EL (cell line): Measurements from ENCODE around the gene SLC12A9.
"Not testable (repeated sequence)": the region's sequence is repeated elsewhere in the genome, so short reads cannot be mapped to it uniquely, and the experiment has no call there.

Experiments
- DNase-seq: peaks from one replicate; pipeline ENCODE4 v3.0.0-alpha.2; 2016

SLC12A9 gene

GRCh38 chr7:100852048-100852872 lies at the start of gene SLC12A9:
Gene SLC12A9, plus strand, starts transcription at chr7:100852713. Its CDS starts 1,485 bp downstream, at chr7:100854198.
- DNase-seq, result peak; percentile 92

- no peak for DNase-seq
These were observed 49.6 kb upstream of the SLC12A9 start for GRCh38 chr7:100802951-100803350.

- peak; percentile 90 for DNase-seq
These were observed 48.9 kb upstream of the SLC12A9 start for GRCh38 chr7:100803398-100804161.

DNA sequence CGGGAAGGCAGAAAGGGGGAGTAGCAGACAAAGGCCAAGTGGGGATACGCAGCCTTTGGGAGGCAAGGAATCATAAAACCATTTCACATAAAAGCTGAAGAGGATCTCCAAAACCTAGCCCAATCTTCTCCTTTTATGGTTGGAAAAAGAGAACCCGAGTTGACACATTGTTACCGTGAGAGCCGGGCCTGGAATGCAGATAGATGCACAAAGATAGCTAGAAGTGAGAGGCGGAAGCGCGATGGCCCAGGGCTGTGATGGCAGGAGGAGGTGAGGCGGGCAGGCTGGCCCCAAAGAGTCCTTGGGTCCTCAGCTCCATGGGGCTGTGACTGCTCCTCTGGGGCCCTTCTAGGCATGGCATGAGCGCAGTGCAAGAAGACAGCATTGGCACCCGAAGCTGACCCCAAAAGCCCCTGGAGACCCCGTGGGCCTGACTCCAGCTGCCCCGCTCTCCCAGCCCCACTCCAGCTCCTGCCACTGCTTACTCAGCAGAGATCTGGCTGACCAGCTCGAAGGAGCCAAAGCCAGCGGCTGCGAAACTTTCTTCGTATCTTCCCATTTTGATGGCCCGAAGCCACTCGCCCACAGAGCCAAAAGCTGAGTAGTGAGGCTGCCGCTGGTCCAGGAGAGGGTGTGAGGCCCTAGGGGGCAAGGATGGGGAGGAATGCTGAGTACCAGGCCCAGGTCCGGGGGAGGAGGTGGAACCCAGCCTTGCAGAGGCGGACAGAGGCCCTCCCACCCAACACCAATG lies 47.7 kb upstream of the SLC12A9 start:
- DNase-seq, result no peak

DNA sequence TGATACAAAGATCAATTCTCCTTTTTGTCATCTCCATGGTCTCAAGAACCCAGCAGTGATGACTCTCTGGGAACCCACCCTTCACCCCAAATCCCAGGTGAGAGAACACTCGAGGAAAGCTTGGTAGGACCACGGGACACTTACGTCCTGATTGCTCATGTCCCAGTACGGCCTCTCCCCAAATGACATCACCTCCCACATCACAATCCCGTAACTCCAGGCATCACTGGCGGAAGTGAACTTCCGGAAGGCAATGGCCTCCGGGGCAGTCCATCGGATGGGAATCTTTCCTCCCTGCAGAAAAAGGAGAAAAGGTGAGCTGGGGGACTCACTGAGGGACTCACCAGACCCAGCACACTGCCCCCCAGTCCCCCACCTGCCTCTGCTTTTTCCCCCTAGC lies 46.2 kb upstream of the SLC12A9 start:
- DNase-seq, result no peak

DNA sequence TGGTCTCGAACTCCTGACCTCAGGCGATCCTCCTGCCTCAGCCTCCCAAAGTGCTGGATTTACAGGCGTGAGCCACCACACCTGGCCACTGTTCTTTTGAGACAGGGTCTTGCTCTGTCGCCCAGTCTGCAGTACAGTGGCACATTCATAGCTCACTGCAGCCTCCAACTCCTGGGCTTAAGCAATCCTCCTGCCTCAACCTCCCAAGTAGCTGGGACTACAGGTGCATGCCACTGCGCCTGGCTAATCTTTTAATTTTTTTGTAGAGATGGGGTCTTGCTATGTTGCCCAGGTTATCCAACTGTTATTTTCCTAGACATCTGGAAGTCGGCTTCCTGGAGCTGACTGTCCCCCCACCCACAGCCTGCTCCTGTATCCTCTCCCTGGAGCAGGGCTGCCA lies 45.6 kb upstream of the SLC12A9 start:
- DNase-seq, result not testable (repeated sequence)

DNA sequence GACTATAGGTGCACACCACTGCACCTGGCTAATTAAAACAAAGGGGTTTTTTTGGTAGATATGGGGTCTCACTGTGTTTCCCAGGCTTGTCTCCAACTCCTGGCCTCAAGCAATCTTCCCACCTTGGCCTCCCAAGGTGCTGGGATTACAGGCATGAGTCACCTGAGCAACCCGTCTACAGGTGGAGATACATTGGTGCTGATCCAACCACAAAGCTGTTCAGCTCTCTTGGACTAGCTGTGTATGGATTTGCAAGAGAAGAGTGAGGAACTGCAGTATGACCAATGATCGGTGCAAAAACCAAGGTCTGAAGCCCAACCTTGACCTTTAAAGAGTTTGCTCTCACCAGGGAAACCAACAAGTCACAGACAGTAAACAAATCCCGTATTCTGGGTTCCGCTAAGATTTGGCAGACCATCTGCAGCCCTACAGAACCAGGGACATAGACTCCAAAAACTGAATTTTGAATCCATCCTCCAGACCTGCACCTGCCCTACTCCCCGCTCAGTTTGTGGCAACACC lies 44.1 kb upstream of the SLC12A9 start:
- DNase-seq, result no peak

- DNase-seq, result no peak
These were observed 41.0 kb upstream of the SLC12A9 start for GRCh38 chr7:100811480-100811879.

- DNase-seq, result no peak
These were observed 39.8 kb upstream of the SLC12A9 start for GRCh38 chr7:100812729-100813128.

GRCh38 chr7:100816515-100816914 lies 36.0 kb upstream of the SLC12A9 start:
- DNase-seq, result not testable (repeated sequence)

DNA sequence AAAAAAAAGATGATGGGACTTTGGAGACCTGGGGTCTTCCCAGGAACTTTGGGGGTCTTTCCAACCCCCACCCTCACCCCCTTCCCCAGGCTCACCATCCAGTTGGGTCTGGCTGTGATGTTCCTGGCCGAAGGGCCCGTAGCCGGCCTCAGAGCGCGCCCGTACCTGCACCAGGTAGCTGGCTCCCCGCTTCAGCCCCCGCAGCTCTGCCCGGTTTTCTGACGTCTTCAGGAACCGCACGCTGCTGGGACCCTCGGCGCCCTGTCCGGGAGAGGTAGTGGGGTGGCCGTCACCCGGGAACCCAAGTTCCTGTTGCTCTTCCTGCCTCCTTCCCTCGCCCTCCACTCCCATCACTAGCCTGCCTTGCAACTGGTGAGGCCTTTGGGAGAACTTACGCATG lies 35.4 kb upstream of the SLC12A9 start:
- DNase-seq, result no peak

- DNase-seq, result no peak
These were observed 34.1 kb upstream of the SLC12A9 start for GRCh38 chr7:100818366-100818765.

DNA sequence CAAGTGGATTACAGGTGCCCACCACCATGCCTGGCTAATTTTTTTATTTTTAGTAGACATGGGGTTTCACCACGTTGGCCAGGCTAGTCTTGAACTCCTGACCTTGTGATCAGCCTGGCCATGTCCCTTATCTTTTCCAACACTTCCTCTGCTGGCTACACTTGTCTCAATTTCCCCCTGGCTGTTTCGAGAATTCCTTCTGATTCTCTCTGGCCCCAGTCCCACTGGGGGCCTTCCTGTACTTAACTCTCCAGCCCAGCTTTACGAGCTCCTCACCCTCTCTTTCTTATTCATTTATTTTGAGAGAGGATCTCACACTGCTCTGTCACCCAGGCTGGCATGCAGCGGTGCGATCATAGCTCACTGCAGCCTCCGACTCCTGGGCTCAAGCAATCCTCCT lies 33.7 kb upstream of the SLC12A9 start:
- DNase-seq, result no peak

DNA sequence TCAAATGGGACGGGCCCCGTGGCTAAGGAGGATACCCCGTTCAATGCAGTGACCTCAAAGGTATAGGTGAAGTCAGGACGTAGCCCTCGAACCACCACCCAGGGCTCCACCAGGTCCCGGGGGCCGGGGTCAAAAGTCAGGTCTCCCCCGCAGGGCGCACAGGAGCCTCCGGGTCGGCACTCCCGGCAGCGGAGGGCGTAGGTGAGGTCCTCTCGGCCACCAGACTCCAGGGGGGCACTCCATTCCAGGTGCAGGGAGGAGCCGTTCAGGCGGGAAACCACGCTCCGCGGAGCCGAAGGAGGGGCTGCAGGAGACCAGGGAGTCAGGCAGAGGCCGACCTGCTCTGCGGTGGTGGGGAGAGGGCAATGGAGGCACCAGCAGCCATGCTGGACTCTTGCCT lies 32.9 kb upstream of the SLC12A9 start:
- no peak for DNase-seq

DNA sequence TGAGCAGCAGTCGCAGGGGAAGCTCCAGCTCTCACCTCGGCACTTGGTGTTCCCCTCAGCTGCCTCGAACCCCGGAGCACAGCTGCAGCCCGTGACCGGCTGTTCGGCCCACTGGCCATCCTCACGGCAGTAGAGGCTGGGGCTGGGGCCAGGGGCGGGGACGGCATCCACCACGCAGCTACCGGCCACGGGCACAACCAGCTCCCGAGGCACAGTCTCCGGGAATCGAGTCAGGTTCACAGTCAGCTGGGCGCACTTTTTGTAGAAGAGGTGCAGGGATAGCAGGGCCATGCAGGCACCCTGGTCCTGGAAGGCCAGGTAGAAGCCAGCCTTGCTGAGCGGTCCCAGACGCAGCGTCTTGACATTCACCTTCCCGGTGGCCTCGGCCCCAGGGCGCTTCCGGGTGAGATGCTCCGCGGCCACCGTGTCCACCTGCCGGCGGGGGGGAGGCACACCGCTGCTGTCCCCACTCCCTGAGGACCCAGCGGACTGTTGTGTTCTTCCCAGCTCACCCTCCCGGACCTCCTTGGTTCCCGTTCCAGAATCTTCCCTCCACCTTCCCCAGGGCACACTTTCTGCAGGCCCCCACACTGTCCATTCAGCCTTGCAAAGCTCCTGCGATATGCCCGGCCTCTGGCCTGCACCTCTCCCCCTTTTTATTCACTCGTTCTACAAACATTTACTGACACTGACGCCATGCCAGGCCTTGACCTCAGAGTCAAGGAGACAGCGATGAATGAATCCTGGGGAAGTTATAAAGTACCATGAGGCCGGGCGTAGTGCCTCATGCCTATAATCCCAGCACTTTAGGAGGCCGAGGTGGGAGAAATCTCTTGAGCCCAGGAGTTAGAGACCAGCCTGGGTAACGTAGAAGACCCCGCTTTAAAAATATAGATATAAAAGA lies 30.0 kb upstream of the SLC12A9 start:
- no peak for DNase-seq

GRCh38 chr7:100823140-100823525 lies 29.4 kb upstream of the SLC12A9 start:
- DNase-seq, result no peak

GRCh38 chr7:100823534-100823933 lies 29.0 kb upstream of the SLC12A9 start:
- DNase-seq, result no peak

DNA sequence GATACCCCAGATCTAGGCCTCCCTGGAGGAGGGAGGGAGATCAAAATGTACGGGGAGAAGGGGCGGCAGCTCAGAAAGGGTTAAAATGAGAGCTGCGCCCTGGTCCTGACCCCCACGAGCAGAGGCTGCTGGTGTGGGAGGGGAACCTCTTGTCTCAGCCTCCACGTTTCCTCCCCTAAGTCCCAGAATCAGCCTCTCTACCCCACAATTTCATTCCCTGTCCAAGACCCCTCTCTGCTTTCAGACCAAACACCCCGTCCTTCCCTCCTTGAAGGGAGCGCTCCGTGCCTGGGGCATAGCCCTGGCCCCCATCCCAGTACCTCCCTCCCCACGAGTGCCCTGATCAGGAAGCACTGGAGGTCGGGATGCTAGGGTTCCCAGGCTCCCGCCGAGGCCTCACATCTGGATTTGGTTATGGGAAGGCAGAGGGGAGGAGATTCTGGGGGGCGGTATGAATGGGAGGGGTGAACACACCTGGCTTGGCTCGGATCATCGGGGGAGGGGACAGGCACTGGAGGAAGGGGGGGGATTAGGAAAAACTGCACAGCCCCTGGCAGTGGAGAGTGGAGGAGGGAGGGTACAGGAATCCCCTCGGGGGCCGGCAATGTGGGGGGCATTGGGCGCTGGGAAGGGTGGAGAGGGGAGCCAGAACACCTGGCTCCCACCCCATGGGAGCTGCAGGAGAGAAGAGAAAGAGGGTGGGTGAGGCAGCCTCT lies 27.9 kb upstream of the SLC12A9 start:
- DNase-seq, result no peak

DNA sequence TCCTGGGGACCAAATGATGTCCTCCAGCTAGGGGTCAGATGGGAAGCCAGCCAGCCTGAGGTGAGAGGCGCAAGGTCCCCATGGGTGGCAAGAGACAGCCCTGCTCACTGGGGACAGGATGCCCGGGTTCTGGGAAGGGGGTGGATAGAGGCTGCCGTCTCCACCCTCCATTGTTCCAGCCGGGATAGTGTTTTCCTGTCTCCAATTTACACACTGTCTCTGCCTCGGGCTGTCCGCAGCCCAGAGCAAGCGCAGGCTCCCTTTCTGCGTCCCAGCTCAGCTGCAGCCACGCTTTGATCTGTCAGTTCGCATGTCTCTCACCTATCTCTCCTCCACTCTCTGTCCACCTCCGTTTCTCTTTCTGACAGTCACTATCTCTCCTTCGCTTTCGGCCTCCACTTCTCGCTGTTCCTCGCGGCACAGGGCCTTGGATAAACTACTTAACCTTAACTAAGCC lies 27.3 kb upstream of the SLC12A9 start:
- DNase-seq, result no peak

DNA sequence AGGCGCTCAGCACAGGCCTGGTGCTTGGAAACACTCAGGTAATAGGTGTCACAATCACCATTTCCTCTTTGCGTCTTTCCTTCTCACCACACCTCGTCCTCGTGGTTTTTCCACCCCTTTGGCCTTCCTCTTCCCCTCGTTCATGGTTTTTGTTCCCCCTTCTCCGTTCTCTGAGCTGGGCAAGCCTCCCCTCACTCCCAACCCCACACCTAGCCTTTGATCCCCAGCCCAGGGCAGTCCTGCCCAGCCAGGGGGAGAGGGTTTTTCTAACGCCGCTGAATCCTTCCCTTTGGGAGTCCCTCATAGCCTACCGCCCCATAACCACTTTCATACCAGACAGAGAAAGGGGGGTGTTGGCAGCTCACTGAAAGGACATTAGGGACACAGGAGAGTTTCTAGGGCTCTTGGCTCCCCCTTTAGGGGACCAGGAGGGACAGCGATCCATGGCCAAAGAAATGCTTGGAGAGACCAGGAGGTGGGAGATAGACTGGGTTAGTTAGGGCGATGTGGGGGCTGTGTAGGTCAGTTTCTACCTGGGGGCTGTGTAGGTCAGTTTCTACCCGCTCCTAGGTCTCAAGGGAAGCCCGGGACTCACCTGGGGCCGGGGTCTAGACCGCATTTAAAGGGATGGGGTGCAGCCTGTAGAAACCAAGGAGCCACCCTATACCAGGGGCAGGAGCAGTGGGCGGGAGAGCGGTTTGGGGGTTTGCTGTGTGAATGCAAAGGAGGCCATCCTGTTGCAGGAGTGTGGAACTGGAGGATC lies 26.6 kb upstream of the SLC12A9 start:
- peak; percentile 69 for DNase-seq
